Fibroblast of lung (primary cell): Measurements from ENCODE around the gene FAM131A. TPM values are rescaled to one million over a fixed set of nuclear protein-coding genes. Genes with fewer than 3 reads are reported as not detected.
A peak's percentile ranks its signal among the peaks of the same experiment; 100 is the strongest.

Experiments
- DNase-seq, 2 donors: peaks; one replicate each; pipeline versions ENCODE4 v3.0.0 to v3.0.0-alpha.2; 2010; ENCODE audit warnings: low read depth in 2 of 2
- H2AFZ ChIP-seq: 2 replicates; pipeline ENCODE4 v1.5.1; 2012; ENCODE audit warnings: low read length, control low read depth, inconsistent platforms
- H3K27ac ChIP-seq: 2 replicates; pipeline ENCODE4 v1.5.1; 2011; ENCODE audit warnings: low read length, control low read depth; ENCODE audit not compliant: insufficient read depth
- H3K27me3 ChIP-seq: 2 replicates; pipeline ENCODE4 v1.5.1; 2011; ENCODE audit warnings: mild to moderate bottlenecking, low read length; ENCODE audit not compliant: control insufficient read depth, insufficient read depth
- H3K36me3 ChIP-seq: 2 replicates; pipeline ENCODE4 v1.5.1; 2011; ENCODE audit warnings: low read length; ENCODE audit not compliant: control insufficient read depth, insufficient read depth
- H3K4me1 ChIP-seq: 2 replicates; pipeline ENCODE4 v1.5.1; 2011; ENCODE audit warnings: low read length; ENCODE audit not compliant: control insufficient read depth, insufficient read depth; ENCODE audit errors: extremely low read depth
- H3K4me2 ChIP-seq: 2 replicates; pipeline ENCODE4 v1.5.1; 2011; ENCODE audit warnings: low read length, control low read depth; ENCODE audit not compliant: insufficient read depth; ENCODE audit errors: extremely low read depth
- H3K4me3 ChIP-seq, 4 experiments: fragments of 200-600 bp in 1 of 4; sonication (generic) in 1 of 4; replicated peaks in 1 of 4; 2 replicates each; pipeline ENCODE4 v1.5.1; 2011 to 2016; ENCODE audit warnings: low read length in 4 of 4, low read depth in 3 of 4, mild to moderate bottlenecking in 3 of 4, control low read depth in 2 of 4, inconsistent platforms in 1 of 4, mixed read lengths in 1 of 4; ENCODE audit not compliant: insufficient read depth in 1 of 4; ENCODE audit errors: control extremely low read depth in 1 of 4
- H3K79me2 ChIP-seq: 2 replicates; pipeline ENCODE4 v1.5.1; 2012; ENCODE audit warnings: mild to moderate bottlenecking, low read length, inconsistent platforms; ENCODE audit not compliant: control insufficient read depth, insufficient read depth
- H3K9ac ChIP-seq: 2 replicates; pipeline ENCODE4 v1.5.1; 2011; ENCODE audit warnings: mild to moderate bottlenecking, low read length, control low read depth; ENCODE audit not compliant: insufficient read depth
- H3K9me3 ChIP-seq: 2 replicates; pipeline ENCODE4 v1.5.1; 2012; ENCODE audit warnings: low read depth, low read length; ENCODE audit not compliant: control insufficient read depth, insufficient read depth
- H4K20me1 ChIP-seq: 2 replicates; pipeline ENCODE4 v1.5.1; 2011; ENCODE audit warnings: low read length; ENCODE audit not compliant: control insufficient read depth, insufficient read depth; ENCODE audit errors: extremely low read depth
- CTCF ChIP-seq, 2 donors: IDR thresholded peaks in 1 of 2; conservative IDR thresholded peaks in 1 of 2; 1 replicate in 1 of 2; 2 replicates in 1 of 2; pipeline ENCODE4 v1.5.1; 2011 to 2012; ENCODE audit warnings: low read length in 2 of 2, control low read depth in 1 of 2, inconsistent platforms in 1 of 2, low read depth in 1 of 2, mild to moderate bottlenecking in 1 of 2
- EZH2 ChIP-seq: IDR thresholded peaks from 2 replicates; pipeline ENCODE4 v1.5.1; 2012; ENCODE audit warnings: low read length, control low read depth, mild to moderate bottlenecking; ENCODE audit errors: missing control alignments
- polyA plus RNA-seq, 2 donors: library from polyadenylated mRNA; depleted of rRNA in 1 of 2; stranded (reverse) in 1 of 2; unstranded in 1 of 2; fragments of >200 nt; gene quantifications; 2 replicates each; pipeline ENCODE4 v1.2.1, GENCODE V29; 2011 to 2012; ENCODE audit warnings: missing spikeins in 1 of 2
- total RNA-seq: library from RNA; depleted of rRNA; stranded (reverse); fragments of >200 nt; gene quantifications from 2 replicates; pipeline ENCODE4 v1.2.1, GENCODE V29; 2014

Gene FAM131A
- total and polyA plus RNA-seq, 2 donors (not counting 1 experiment from before 2014, with no cell fraction given): 9.3 to 22.3 TPM

- no peaks in the 10 kb centered on the region for H4K20me1 ChIP-seq
- TF ChIP-seq CTCF (conservative IDR thresholded peaks at IDR 0.05 in 1 of 2, IDR thresholded peaks at IDR 0.05 in 1 of 2; ENCODE audit: low read depth in 1 of 2, low read length in 2 of 2): no peak
- no peak for TF ChIP-seq EZH2
- no peak overlapping the region for H3K27ac ChIP-seq
- no peak overlapping the region for H3K4me3 ChIP-seq
- peaks cover 3% of the 10 kb centered on the region for H3K36me3 ChIP-seq
- no peak for DNase-seq
- no peak overlapping the region for H2AFZ ChIP-seq
- H3K27me3 ChIP-seq: peaks cover 7% of the 10 kb centered on the region
- H3K4me2 ChIP-seq: no peak overlapping the region
- no peaks in the 10 kb centered on the region for H3K79me2 ChIP-seq
- peaks cover 4% of the 10 kb centered on the region for H3K4me1 ChIP-seq
- no peak overlapping the region for H3K9ac ChIP-seq
- no peaks in the 10 kb centered on the region for H3K9me3 ChIP-seq
Observed at GRCh38 chr3:184372911-184373310, 35.5 kb downstream of the FAM131A start.

GRCh38 chr3:184373422-184373821, 36.0 kb downstream of the FAM131A start:
- Histone ChIP-seq H3K4me3 (no peak overlapping the region), H2AFZ (no peak overlapping the region), H3K4me1 (peaks cover 3% of the 10 kb centered on the region), H4K20me1 (no peaks in the 10 kb centered on the region), H3K27ac (no peak overlapping the region), H3K27me3 (peaks cover 12% of the 10 kb centered on the region), H3K36me3 (no peaks in the 10 kb centered on the region), H3K4me2 (no peak overlapping the region), H3K9me3 (no peaks in the 10 kb centered on the region), H3K79me2 (no peaks in the 10 kb centered on the region), H3K9ac (no peak overlapping the region)
- peak; percentile 46 to 47 for DNase-seq
- TF ChIP-seq EZH2 (no peak), CTCF (conservative IDR thresholded peaks at IDR 0.05 in 1 of 2, IDR thresholded peaks at IDR 0.05 in 1 of 2; ENCODE audit: low read depth in 1 of 2, low read length in 2 of 2) (no peak)

- TF ChIP-seq EZH2 (no peak), CTCF (conservative IDR thresholded peaks at IDR 0.05 in 1 of 2, IDR thresholded peaks at IDR 0.05 in 1 of 2; ENCODE audit: low read depth in 1 of 2, low read length in 2 of 2) (no peak)
- H3K27me3 ChIP-seq: peaks cover 26% of the 10 kb centered on the region
- H4K20me1 ChIP-seq: no peaks in the 10 kb centered on the region
- no peak overlapping the region for H3K4me3 ChIP-seq
- no peaks in the 10 kb centered on the region for H3K4me1 ChIP-seq
- no peak overlapping the region for H3K27ac ChIP-seq
- H3K9ac ChIP-seq: no peak overlapping the region
- DNase-seq: no peak
- H3K4me2 ChIP-seq: no peak overlapping the region
- no peak overlapping the region for H2AFZ ChIP-seq
- H3K9me3 ChIP-seq: no peaks in the 10 kb centered on the region
- H3K36me3 ChIP-seq: no peaks in the 10 kb centered on the region
- H3K79me2 ChIP-seq: no peaks in the 10 kb centered on the region
Observed at GRCh38 chr3:184375747-184376461, 38.5 kb downstream of the FAM131A start.
